Neutrophil (primary cell): Measurements from ENCODE around the gene CD2AP.

Experiments used
- H3K27ac ChIP-seq: fragments of 200-600 bp; sonication (generic); 2 replicates; pipeline ENCODE4 v1.5.1; 2016; ENCODE audit warnings: mild to moderate bottlenecking, moderate library complexity
- H3K27me3 ChIP-seq: fragments of 200-600 bp; sonication (generic); 2 replicates; pipeline ENCODE4 v1.6.0; 2016; ENCODE audit warnings: mild to moderate bottlenecking
- H3K36me3 ChIP-seq: fragments of 200-600 bp; sonication (generic); 2 replicates; pipeline ENCODE4 v1.5.1; 2017
- H3K4me1 ChIP-seq, 2 experiments: fragments of 200-600 bp in 1 of 2; sonication (generic) in 1 of 2; 1 replicate in 1 of 2; 2 replicates in 1 of 2; pipeline versions ENCODE4 v1.5.1 to v1.6.1; 2013 to 2016; ENCODE audit warnings: low read depth in 1 of 2, low read length in 1 of 2, mild to moderate bottlenecking in 1 of 2, moderate library complexity in 1 of 2; ENCODE audit not compliant: control insufficient read depth in 1 of 2, insufficient read depth in 1 of 2
- H3K4me3 ChIP-seq, 2 experiments: fragments of 200-600 bp in 1 of 2; sonication (generic) in 1 of 2; 1 replicate in 1 of 2; 2 replicates in 1 of 2; pipeline ENCODE4 v1.5.1; 2013 to 2016; ENCODE audit warnings: low read depth in 1 of 2, low read length in 1 of 2, mild to moderate bottlenecking in 1 of 2, moderate library complexity in 1 of 2
- H3K9me3 ChIP-seq: fragments of 200-600 bp; sonication (generic); 2 replicates; pipeline ENCODE4 v1.5.1; 2016
- TF ChIP-seq, protein P1 (sequence below): fragments of 200-600 bp; sonication (generic); IDR thresholded peaks from 2 replicates; pipeline ENCODE4 v1.5.1; 2016; ENCODE audit warnings: antibody characterized with exemption

CD2AP gene

DNA sequence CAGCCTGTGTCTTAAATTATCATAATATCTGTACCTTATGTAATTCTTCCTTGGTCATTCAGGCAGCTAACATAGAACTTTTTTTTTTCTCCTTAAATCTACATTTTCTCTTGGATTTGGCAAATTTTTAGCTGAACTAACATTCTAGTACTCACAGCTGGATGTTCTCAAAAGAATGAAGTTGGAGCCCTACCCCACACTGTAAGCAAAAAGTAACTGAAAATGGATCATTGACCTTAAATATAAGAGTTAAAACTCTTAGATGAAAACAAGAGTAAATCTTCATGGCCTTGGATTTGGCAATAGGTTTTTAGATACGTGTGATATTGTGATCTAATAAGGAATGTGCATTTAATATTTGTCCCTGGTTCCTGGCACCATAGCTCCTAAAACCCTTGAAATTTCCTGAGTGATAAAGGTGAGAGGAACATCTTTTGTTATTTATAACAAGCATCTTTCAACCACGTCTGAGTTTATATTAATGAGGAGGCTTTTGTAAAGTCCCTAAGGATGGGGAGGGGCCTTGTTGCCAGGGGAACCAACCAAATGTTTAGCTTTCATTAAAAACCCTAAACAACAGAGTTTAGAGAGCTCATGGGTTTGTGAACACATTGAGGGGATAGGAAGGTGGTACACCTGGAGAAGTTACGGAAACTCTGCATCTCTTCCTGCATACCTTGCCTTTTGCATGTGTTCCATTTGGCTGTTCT is 114.7 kb downstream of the CD2AP start:
- H3K4me3 ChIP-seq: no peak overlapping the region
- no peak overlapping the region for H3K27ac ChIP-seq
- H3K27me3 ChIP-seq: no peaks in the 10 kb centered on the region
- no peaks in the 10 kb centered on the region for H3K9me3 ChIP-seq
- H3K4me1 ChIP-seq: no peaks in the 10 kb centered on the region
- H3K36me3 ChIP-seq: no peaks in the 10 kb centered on the region
- TF ChIP-seq, protein P1, sequence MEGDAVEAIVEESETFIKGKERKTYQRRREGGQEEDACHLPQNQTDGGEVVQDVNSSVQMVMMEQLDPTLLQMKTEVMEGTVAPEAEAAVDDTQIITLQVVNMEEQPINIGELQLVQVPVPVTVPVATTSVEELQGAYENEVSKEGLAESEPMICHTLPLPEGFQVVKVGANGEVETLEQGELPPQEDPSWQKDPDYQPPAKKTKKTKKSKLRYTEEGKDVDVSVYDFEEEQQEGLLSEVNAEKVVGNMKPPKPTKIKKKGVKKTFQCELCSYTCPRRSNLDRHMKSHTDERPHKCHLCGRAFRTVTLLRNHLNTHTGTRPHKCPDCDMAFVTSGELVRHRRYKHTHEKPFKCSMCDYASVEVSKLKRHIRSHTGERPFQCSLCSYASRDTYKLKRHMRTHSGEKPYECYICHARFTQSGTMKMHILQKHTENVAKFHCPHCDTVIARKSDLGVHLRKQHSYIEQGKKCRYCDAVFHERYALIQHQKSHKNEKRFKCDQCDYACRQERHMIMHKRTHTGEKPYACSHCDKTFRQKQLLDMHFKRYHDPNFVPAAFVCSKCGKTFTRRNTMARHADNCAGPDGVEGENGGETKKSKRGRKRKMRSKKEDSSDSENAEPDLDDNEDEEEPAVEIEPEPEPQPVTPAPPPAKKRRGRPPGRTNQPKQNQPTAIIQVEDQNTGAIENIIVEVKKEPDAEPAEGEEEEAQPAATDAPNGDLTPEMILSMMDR: no peak

DNA sequence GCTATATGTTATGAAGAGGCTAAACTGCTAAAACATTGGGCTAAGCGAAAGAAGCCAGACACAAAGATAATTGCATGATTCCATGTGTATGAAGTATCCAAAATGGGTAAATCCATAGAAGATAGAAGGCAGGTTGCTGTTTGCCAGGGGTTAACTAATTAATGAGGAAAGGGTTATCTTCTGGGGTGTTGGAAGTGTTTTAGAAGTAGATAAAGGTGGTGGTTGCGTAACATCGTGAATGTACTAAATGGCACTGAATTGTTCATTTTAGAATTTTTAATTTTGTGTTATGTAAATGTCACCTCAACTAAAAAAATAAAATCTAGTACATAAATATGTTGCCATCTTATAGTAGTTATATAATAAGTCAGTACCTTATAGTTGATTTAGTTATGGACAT is 116.4 kb downstream of the CD2AP start:
- TF ChIP-seq, protein P1: no peak
- Histone ChIP-seq H3K27ac (no peak overlapping the region), H3K9me3 (no peaks in the 10 kb centered on the region), H3K36me3 (no peaks in the 10 kb centered on the region), H3K4me3 (no peak overlapping the region), H3K27me3 (no peaks in the 10 kb centered on the region), H3K4me1 (no peaks in the 10 kb centered on the region)

DNA sequence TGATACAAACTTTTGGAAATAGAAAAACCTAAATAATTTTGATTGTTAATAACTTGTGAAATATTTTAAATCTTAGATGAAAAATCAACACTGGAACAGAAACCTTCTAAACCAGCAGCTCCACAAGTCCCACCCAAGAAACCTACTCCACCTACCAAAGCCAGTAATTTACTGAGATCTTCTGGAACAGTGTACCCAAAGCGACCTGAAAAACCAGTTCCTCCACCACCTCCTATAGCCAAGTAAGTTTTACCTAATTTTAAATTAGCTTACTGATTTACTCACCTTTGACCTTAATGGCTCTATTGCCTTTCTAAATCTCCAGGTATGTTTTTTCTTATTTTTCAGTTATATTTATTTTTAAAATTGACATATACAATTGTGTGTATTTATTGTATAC is 118.2 kb downstream of the CD2AP start:
- Histone ChIP-seq H3K36me3 (no peaks in the 10 kb centered on the region), H3K4me1 (no peaks in the 10 kb centered on the region), H3K27ac (no peak overlapping the region), H3K9me3 (no peaks in the 10 kb centered on the region), H3K4me3 (no peak overlapping the region), H3K27me3 (no peaks in the 10 kb centered on the region)
- TF ChIP-seq, protein P1: no peak

DNA sequence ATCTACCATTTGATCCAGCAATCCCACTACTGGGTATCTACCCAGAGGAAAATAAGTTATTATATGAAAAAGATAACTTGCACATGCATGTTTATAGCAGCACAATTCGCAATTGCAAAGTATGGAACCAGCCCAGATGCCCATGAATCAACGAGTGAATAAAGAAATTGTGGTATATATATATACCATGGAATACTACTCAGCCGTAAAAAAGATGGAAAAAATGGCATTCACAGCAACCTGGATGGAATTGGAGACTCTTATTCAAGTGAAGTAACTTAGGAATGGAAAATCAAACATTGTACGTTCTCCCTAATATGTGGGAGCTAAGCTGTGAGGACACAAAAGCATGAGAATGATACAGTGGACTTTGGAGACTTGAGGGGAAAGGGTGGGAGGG is 120.8 kb downstream of the CD2AP start:
- TF ChIP-seq, protein P1: no peak
- no peak overlapping the region for H3K4me3 ChIP-seq
- no peaks in the 10 kb centered on the region for H3K4me1 ChIP-seq
- no peaks in the 10 kb centered on the region for H3K36me3 ChIP-seq
- no peak overlapping the region for H3K27ac ChIP-seq
- no peaks in the 10 kb centered on the region for H3K27me3 ChIP-seq
- H3K9me3 ChIP-seq: no peaks in the 10 kb centered on the region

DNA sequence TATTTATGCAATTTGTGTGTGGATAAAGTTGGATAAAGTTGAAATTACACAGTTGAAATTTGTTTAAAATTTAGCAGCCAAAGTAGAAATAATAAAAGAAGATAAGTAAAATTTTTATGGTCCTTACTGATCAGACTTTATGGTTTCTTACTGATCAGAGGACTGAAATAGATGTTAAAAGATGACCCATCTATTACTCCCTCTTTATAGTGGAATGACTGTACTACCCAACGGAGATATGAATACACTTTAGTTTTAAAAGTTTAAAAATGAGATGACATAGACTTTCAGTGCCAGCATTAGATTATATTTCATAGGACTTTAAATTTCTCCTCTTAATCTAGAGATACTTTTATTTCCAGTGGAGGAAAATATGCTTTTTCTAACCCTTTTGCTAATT is 121.9 kb downstream of the CD2AP start:
- H3K4me3 ChIP-seq: no peak overlapping the region
- no peak overlapping the region for H3K27ac ChIP-seq
- no peaks in the 10 kb centered on the region for H3K36me3 ChIP-seq
- H3K9me3 ChIP-seq: no peaks in the 10 kb centered on the region
- TF ChIP-seq, protein P1: no peak
- no peaks in the 10 kb centered on the region for H3K4me1 ChIP-seq
- no peaks in the 10 kb centered on the region for H3K27me3 ChIP-seq
